GM23248 (cell line): Measurements from ENCODE around the gene DDX10. TPM values are rescaled to one million over a fixed set of nuclear protein-coding genes. Genes with fewer than 3 reads are reported as not detected.

Source experiments
- DNase-seq: peaks from one replicate; pipeline ENCODE4 v3.0.0-alpha.2; 2015
- H2AFZ ChIP-seq: fragments of 200-600 bp; sonication (generic); 2 replicates; pipeline ENCODE4 v1.6.1; 2016; ENCODE audit warnings: antibody characterized with exemption
- H3F3A ChIP-seq: fragments of 200-600 bp; sonication (generic); 2 replicates; pipeline ENCODE4 v1.6.1; 2016; ENCODE audit warnings: mild to moderate bottlenecking, antibody characterized with exemption, mixed run types; ENCODE audit not compliant: insufficient read depth
- H3K27ac ChIP-seq: fragments of 200-600 bp; sonication (generic); 2 replicates; pipeline ENCODE4 v1.5.1; 2016; ENCODE audit warnings: mild to moderate bottlenecking
- H3K27me3 ChIP-seq: fragments of 200-600 bp; sonication (generic); replicated peaks from 2 replicates; pipeline ENCODE4 v1.6.1; 2016; ENCODE audit warnings: mild to moderate bottlenecking; ENCODE audit not compliant: insufficient read depth
- H3K36me3 ChIP-seq: fragments of 200-600 bp; sonication (generic); 2 replicates; pipeline ENCODE4 v1.6.1; 2016; ENCODE audit warnings: low read depth, mild to moderate bottlenecking
- H3K4me1 ChIP-seq: fragments of 200-600 bp; sonication (generic); 2 replicates; pipeline ENCODE4 v1.6.1; 2016; ENCODE audit warnings: mild to moderate bottlenecking; ENCODE audit not compliant: insufficient read depth
- H3K4me2 ChIP-seq: fragments of 200-600 bp; sonication (generic); one replicate; pipeline ENCODE4 v1.6.1; 2016; ENCODE audit warnings: mild to moderate bottlenecking; ENCODE audit not compliant: unreplicated experiment
- H3K4me3 ChIP-seq: fragments of 200-600 bp; sonication (generic); 2 replicates; pipeline ENCODE4 v1.5.1; 2016; ENCODE audit warnings: mild to moderate bottlenecking
- H3K79me2 ChIP-seq: fragments of 200-600 bp; sonication (generic); 2 replicates; pipeline ENCODE4 v1.6.1; 2016; ENCODE audit warnings: mild to moderate bottlenecking; ENCODE audit not compliant: insufficient read depth
- H3K9ac ChIP-seq: fragments of 200-600 bp; sonication (generic); 2 replicates; pipeline ENCODE4 v1.6.1; 2016; ENCODE audit warnings: mild to moderate bottlenecking
- H3K9me2 ChIP-seq: fragments of 200-600 bp; sonication (generic); 2 replicates; pipeline ENCODE4 v1.6.1; 2016; ENCODE audit warnings: mixed run types, mild to moderate bottlenecking, moderate library complexity; ENCODE audit not compliant: insufficient read depth
- H3K9me3 ChIP-seq: fragments of 200-600 bp; sonication (generic); one replicate; pipeline ENCODE4 v1.6.1; 2017; ENCODE audit warnings: low read depth
- H4K20me1 ChIP-seq: fragments of 200-600 bp; sonication (generic); 2 replicates; pipeline ENCODE4 v1.6.0; 2016; ENCODE audit not compliant: insufficient read depth
- EZH2 ChIP-seq: fragments of 200-600 bp; sonication (generic); IDR thresholded peaks from 2 replicates; pipeline ENCODE4 v1.6.1; 2018; ENCODE audit warnings: antibody characterized with exemption, mild to moderate bottlenecking; ENCODE audit not compliant: insufficient read depth, poor library complexity, severe bottlenecking
- EZH2phosphoT487 ChIP-seq: fragments of 200-600 bp; sonication (generic); IDR thresholded peaks from 2 replicates; pipeline ENCODE4 v1.6.1; 2018; ENCODE audit warnings: antibody characterized with exemption, moderate library complexity, mild to moderate bottlenecking, low read depth; ENCODE audit not compliant: insufficient read depth
- WGBS, 2 experiments: methylation state at CpG; one replicate each; pipeline ENCODE4 v1.1.6; 2015 to 2017; ENCODE audit warnings: low lambda C conversion rate in 2 of 2, low coverage in 1 of 2; ENCODE audit errors: missing lambda C conversion rate in 2 of 2; 5-methylcytosine and 5-hydroxymethylcytosine counted together
- in situ Hi-C: fragments of 300-500 bp; cut with MboI; formaldehyde crosslinking; loops from 2 replicates; pipeline ENCODE4 v1.15.0; 2020
- polyA plus RNA-seq: library from polyadenylated mRNA; unstranded; fragments of >200 nt; fragmentation: Nextera tagmentation; extraction: Ambion mirVana; gene quantifications from 2 replicates; pipeline ENCODE4 v1.2.1, GENCODE V29; 2016
- total RNA-seq: library from RNA; depleted of rRNA; stranded (reverse); fragments of >200 nt; shearing (Covaris generic); gene quantifications from 2 replicates; pipeline ENCODE4 v1.2.3, GENCODE V29; 2014

The DDX10 gene
- total and polyA plus RNA-seq, 2 experiments from 2014 or later, result 23.6 to 31.2 TPM

DNA sequence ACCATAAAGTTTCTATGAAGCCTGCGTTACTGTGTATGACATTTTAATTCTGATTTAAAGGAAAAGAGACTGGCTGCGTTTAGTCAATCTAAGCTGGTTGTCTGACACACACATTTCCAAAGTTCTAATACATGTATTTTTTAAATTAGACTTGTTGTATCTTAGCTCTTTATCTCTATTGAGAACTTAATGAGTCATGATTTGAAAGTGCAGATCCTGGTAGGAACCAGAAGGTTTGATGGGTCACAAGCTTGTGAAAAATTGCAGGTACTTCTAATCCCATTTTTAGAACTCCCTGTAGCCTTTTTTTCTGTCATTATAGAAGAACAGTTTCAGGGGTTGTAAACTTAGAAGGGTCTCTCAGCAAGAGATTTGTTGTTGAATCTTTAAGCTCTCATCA lies 210.3 kb downstream of the DDX10 start:
- in situ Hi-C loops, result no loop called here
- no peak overlapping the region for H3K4me2 ChIP-seq
- DNase-seq, result no peak

GRCh38 chr11:108877178-108877577 lies 212.3 kb downstream of the DDX10 start:
- in situ Hi-C loops, result no loop called here
- Histone ChIP-seq H3F3A (peaks cover 20% of the 10 kb centered on the region), H3K27me3 (no peaks in the 10 kb centered on the region), H3K9me2 (peaks cover 5% of the 10 kb centered on the region; the same call in 1 of the 2 replicates), H3K27ac (no peak overlapping the region), H3K4me2 (no peak overlapping the region), H3K4me1 (peaks cover 18% of the 10 kb centered on the region), H4K20me1 (no peaks in the 10 kb centered on the region), H2AFZ (no peak overlapping the region), H3K9me3 (no peaks in the 10 kb centered on the region), H3K36me3 (no peaks in the 10 kb centered on the region), H3K9ac (no peak overlapping the region), H3K4me3 (no peak overlapping the region), H3K79me2 (no peaks in the 10 kb centered on the region)
- no peak for TF ChIP-seq EZH2phosphoT487
- no peak for TF ChIP-seq EZH2
- DNase-seq, result no peak
- WGBS, 2 experiments, result 77 to 88% methylated on average over 2 of the region's 2 CpGs

More for the DNA sequence above, 210.3 kb downstream of the DDX10 start:
- peaks cover 39% of the 10 kb centered on the region for H3K4me1 ChIP-seq
- H3K27ac ChIP-seq, result no peak overlapping the region
- no peak overlapping the region for H2AFZ ChIP-seq
- H3K36me3 ChIP-seq, result no peaks in the 10 kb centered on the region
- H3K4me3 ChIP-seq, result no peak overlapping the region
- H4K20me1 ChIP-seq, result no peaks in the 10 kb centered on the region
- H3K9me3 ChIP-seq, result no peaks in the 10 kb centered on the region
- no peak for TF ChIP-seq EZH2phosphoT487
- TF ChIP-seq EZH2, result no peak
- no peaks in the 10 kb centered on the region for H3K79me2 ChIP-seq
- peaks cover 38% of the 10 kb centered on the region for H3F3A ChIP-seq
- no peaks in the 10 kb centered on the region for H3K27me3 ChIP-seq
- H3K9me2 ChIP-seq, result peaks cover 2% of the 10 kb centered on the region; the same call in 1 of the 2 replicates
- 85 to 90% methylated on average over 2 of the region's 2 CpGs for WGBS, 2 experiments
- H3K9ac ChIP-seq, result no peak overlapping the region

- H3K4me2 ChIP-seq, result no peak overlapping the region
Measured at GRCh38 chr11:108880510-108880909, 215.6 kb downstream of the DDX10 start.

DNA sequence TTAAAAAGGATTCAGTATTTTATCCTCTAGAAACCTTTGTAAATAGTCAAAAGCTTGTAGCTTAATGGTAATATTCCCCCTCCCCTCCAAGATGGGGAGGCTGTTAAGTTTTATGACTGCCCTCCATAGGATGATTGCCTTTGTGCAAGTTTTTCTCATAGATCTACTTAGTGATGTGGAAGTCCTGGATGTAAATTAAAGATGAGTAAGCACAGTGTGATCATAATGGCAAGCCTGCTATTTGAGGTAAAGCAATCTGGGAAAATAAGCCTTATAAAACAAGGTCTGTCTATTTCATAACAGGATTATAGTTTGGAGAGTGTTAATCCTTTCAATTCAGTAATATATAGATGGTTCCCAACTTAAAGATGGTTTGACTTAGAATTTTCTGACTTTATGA lies 216.3 kb downstream of the DDX10 start:
- no peak for DNase-seq
- no peaks in the 10 kb centered on the region for H3K27me3 ChIP-seq
- in situ Hi-C loops, result no loop called here
- H3F3A ChIP-seq, result 0 out of 2 replicates have a peak, but pooled peaks cover under 1% of the 10 kb centered on the region
- peaks cover 5% of the 10 kb centered on the region; the same call in 1 of the 2 replicates for H3K9me2 ChIP-seq
- no peak overlapping the region for H3K27ac ChIP-seq
- H2AFZ ChIP-seq, result no peak overlapping the region
- no peaks in the 10 kb centered on the region for H4K20me1 ChIP-seq
- H3K9ac ChIP-seq, result no peak overlapping the region
- no peaks in the 10 kb centered on the region for H3K9me3 ChIP-seq
- TF ChIP-seq EZH2 (no peak), EZH2phosphoT487 (no peak)
- no peaks in the 10 kb centered on the region for H3K79me2 ChIP-seq
- H3K4me2 ChIP-seq, result no peak overlapping the region
- no peaks in the 10 kb centered on the region for H3K36me3 ChIP-seq
- no peak overlapping the region for H3K4me3 ChIP-seq
- H3K4me1 ChIP-seq, result peaks cover 9% of the 10 kb centered on the region

More at GRCh38 chr11:108880510-108880909, 215.6 kb downstream of the DDX10 start:
- WGBS, 2 experiments, result 78 to 79% methylated on average over 5 of the region's 5 CpGs
- in situ Hi-C loops, result no loop called here
- Histone ChIP-seq H3K9ac (no peak overlapping the region), H3K79me2 (no peaks in the 10 kb centered on the region), H3K9me2 (peaks cover 5% of the 10 kb centered on the region; the same call in 1 of the 2 replicates), H3K4me3 (no peak overlapping the region), H3F3A (no peaks in the 10 kb centered on the region), H2AFZ (no peak overlapping the region), H3K27me3 (no peaks in the 10 kb centered on the region), H3K9me3 (no peaks in the 10 kb centered on the region), H3K36me3 (no peaks in the 10 kb centered on the region), H4K20me1 (no peaks in the 10 kb centered on the region), H3K27ac (no peak overlapping the region), H3K4me1 (peaks cover 6% of the 10 kb centered on the region; the same call in 1 of the 2 replicates)
- TF ChIP-seq EZH2 (no peak), EZH2phosphoT487 (no peak)
- DNase-seq, result no peak

DNA sequence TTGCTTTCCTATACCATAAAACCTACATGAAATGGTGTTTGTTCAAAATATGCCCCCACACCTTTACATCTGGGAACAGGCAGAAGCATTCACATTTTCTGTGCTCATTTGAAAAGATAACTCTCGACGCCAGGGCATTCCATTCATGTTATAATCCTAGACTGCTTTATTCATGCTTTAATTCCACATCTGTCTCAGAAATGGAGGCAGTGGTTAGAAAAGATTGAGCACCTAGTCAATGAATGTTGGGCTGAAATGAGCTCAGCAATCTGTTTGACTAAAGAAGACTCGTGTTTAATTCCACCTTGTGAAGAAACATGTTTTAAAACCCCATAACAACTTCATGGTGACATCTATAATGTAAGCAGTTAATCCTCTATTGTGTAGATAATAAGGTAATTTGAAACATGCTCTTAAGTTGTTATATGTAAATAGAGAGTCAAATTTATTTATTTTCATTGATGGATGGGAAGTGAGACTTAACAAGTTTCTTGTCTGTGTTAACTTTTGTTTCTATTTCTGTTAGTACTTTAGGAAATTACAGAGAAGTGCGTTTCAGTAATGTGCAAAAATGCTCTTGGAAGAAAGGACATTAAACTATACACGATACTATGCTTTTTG lies 217.5 kb downstream of the DDX10 start:
- TF ChIP-seq EZH2, result no peak
- TF ChIP-seq EZH2phosphoT487, result no peak
- no peak overlapping the region for H3K9ac ChIP-seq
- H3K79me2 ChIP-seq, result no peaks in the 10 kb centered on the region
- H3K9me3 ChIP-seq, result no peaks in the 10 kb centered on the region
- no peaks in the 10 kb centered on the region for H4K20me1 ChIP-seq
- DNase-seq, result no peak
- peaks cover 5% of the 10 kb centered on the region; the same call in 1 of the 2 replicates for H3K9me2 ChIP-seq
- H3F3A ChIP-seq, result peaks cover 11% of the 10 kb centered on the region
- peaks cover 21% of the 10 kb centered on the region for H3K4me1 ChIP-seq
- no peaks in the 10 kb centered on the region for H3K36me3 ChIP-seq
- no peak overlapping the region for H3K4me3 ChIP-seq
- H3K4me2 ChIP-seq, result no peak overlapping the region
- no peak overlapping the region for H3K27ac ChIP-seq
- WGBS, 2 experiments, result 89 to 92% methylated on average over 5 of the region's 5 CpGs
- H3K27me3 ChIP-seq, result no peaks in the 10 kb centered on the region
- in situ Hi-C loops, result no loop called here
- no peak overlapping the region for H2AFZ ChIP-seq
